H1 (cell line): ENCODE data around the gene KMT2A. TPM values are rescaled to one million over a fixed set of nuclear protein-coding genes. Genes with fewer than 3 reads are reported as not detected.

Experiments used
- CTBP2 ChIP-seq: IDR thresholded peaks from 2 replicates; pipeline ENCODE4 v1.7.0; 2011; ENCODE audit warnings: borderline replicate concordance, mild to moderate bottlenecking, moderate library complexity, mixed read lengths, low read length; ENCODE audit not compliant: insufficient read depth, insufficient read length
- GTF2F1 ChIP-seq: IDR thresholded peaks from 2 replicates; pipeline ENCODE4 v1.6.1; 2012; ENCODE audit warnings: low read depth, low read length, improper control_type of control experiment, borderline replicate concordance
- PHF8 ChIP-seq: fragments of 200-600 bp; sonication (generic); conservative IDR thresholded peaks from 2 replicates; pipeline ENCODE4 v1.7.1; 2012; ENCODE audit warnings: low read depth, mild to moderate bottlenecking, inconsistent platforms, low read length, moderate library complexity
- POLR2AphosphoS5 ChIP-seq: IDR thresholded peaks from 2 replicates; pipeline ENCODE4 v1.6.1; 2011; ENCODE audit warnings: low read depth, low read length
- ZNF274 ChIP-seq: IDR thresholded peaks from 2 replicates; pipeline ENCODE4 v1.7.0; 2012; ENCODE audit warnings: low read length, borderline replicate concordance; ENCODE audit errors: extremely low read depth
- polyA plus RNA-seq, 7 experiments: library from polyadenylated mRNA; depleted of rRNA in 3 of 7; stranded (reverse) in 5 of 7; unstranded in 2 of 7; fragments of >200 nt in 5 of 7; fragments of 200-250 nt in 2 of 7; gene quantifications; 1 replicate in 5 of 7; 2 replicates in 1 of 7; 4 replicates in 1 of 7; pipeline versions ENCODE4 v1.2.1 to v1.2.3, GENCODE V29; 2011 to 2013; ENCODE audit warnings: missing spikeins in 2 of 7, mixed read lengths in 2 of 7
- total RNA-seq: library from RNA; stranded (reverse); fragmentation: NEBNext Ultra II Directional; extraction: Animal tissue kit (Norgen Biotek cat#: 25700); gene quantifications from 2 replicates; pipeline ENCODE4 v1.2.1, GENCODE V29; 2021
- TF ChIP-seq, protein P1 (sequence below): IDR thresholded peaks from 2 replicates; pipeline ENCODE4 v1.6.1; 2012; ENCODE audit warnings: inconsistent platforms

The KMT2A gene
- total and polyA plus RNA-seq, 2 of the 8 experiments (the other 6 are each of a cell fraction or from before 2014, with no cell fraction given) = 35.9 to 62.1 TPM

DNA sequence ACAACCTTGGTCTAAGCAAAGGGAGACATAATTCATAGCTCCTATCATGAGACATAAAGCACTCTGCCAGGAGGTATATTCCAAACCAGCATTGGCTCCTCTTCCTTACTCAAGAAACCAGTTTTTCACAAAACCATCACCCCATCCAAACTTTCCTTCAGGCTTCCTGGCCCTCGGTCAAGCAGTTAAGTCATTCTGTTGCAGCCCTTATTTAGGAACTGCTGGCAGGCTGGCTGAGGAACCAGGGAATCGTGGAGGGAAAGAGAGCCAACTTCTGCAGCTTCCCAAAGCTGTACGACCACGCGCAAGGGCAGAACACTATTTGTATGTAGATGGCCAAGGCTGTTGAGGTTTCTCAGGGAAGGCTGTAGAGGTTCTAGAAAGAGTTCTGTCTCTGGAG lies 128.8 kb downstream of the KMT2A start (continued):
- TF ChIP-seq CTBP2 = no peak
- no peak for TF ChIP-seq PHF8
- TF ChIP-seq, protein P1, sequence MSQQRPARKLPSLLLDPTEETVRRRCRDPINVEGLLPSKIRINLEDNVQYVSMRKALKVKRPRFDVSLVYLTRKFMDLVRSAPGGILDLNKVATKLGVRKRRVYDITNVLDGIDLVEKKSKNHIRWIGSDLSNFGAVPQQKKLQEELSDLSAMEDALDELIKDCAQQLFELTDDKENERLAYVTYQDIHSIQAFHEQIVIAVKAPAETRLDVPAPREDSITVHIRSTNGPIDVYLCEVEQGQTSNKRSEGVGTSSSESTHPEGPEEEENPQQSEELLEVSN = no peak
- TF ChIP-seq ZNF274 = no peak
- TF ChIP-seq GTF2F1 = no peak
- TF ChIP-seq POLR2AphosphoS5 = no peak
